Measurements from ENCODE around the gene RNF208.

The RNF208 gene

GRCh38 chr9:137221095-137221505 is 940 bp downstream of the RNF208 start:
- no peak for DNase-seq (ENCODE audit: low read depth, low spot score)
- CTCF ChIA-PET: interaction anchor here (0.7 to 3.8 kb wide), 4 partner anchors 15 to 192 kb away, joined by 3 to 14 read pairs (median 3); partner anchors contain the start of gene NPDC1
- TF ChIP-seq CTCF (IDR thresholded peaks at IDR 0.05; ENCODE audit: insufficient read depth, low read length, missing control alignments): no peak
- H3K4me3 ChIP-seq (ENCODE audit: low read depth, low read length): no peak overlapping the region
- POLR2A ChIA-PET: interaction anchor here (1.4 to 3.1 kb wide), 2 partner anchors 19 to 20 kb away, joined by 4 to 19 read pairs; partner anchors contain the start of genes TPRN and TUBB4B

- DNase-seq (ENCODE audit: low read depth, low spot score): no peak
- ChIA-PET CTCF (interaction anchor here (0.7 to 3.8 kb wide), 4 partner anchors 16 to 191 kb away, joined by 3 to 14 read pairs (median 3); partner anchors contain the start of gene NPDC1), POLR2A (interaction anchor here (1.4 to 3.1 kb wide), 2 partner anchors 20 kb away, joined by 4 to 19 read pairs; partner anchors contain the start of genes TPRN and TUBB4B)
- no peak overlapping the region for H3K4me3 ChIP-seq (ENCODE audit: low read depth, low read length)
- no peak for TF ChIP-seq CTCF (IDR thresholded peaks at IDR 0.05; ENCODE audit: insufficient read depth, low read length, missing control alignments)
Measured at GRCh38 chr9:137220317-137221094, 1.5 kb downstream of the RNF208 start.

GRCh38 chr9:137219757-137220316 is 2.2 kb downstream of the RNF208 start:
- POLR2A ChIA-PET: interaction anchor here (0.7 to 1.4 kb wide), 2 partner anchors 19 to 21 kb away, joined by 4 read pairs; partner anchors contain the start of gene TPRN
- CTCF ChIA-PET: interaction anchor here (0.5 to 1.0 kb wide), 2 partner anchors 17 to 29 kb away, joined by 3 to 4 read pairs; no protein-coding TSS in a partner anchor
- DNase-seq (ENCODE audit: low read depth, low spot score): no peak
- TF ChIP-seq CTCF (IDR thresholded peaks at IDR 0.05; ENCODE audit: insufficient read depth, low read length, missing control alignments): no peak
- no peak overlapping the region for H3K4me3 ChIP-seq (ENCODE audit: low read depth, low read length)

GRCh38 chr9:137218754-137219271 is 3.2 kb downstream of the RNF208 start:
- no peak for TF ChIP-seq CTCF (IDR thresholded peaks at IDR 0.05; ENCODE audit: insufficient read depth, low read length, missing control alignments)
- POLR2A ChIA-PET: no interaction called here
- CTCF ChIA-PET: interaction anchor here (1.0 to 1.4 kb wide), 2 partner anchors 9 to 18 kb away, joined by 4 to 5 read pairs; partner anchors contain the start of gene RNF224
- no peak overlapping the region for H3K4me3 ChIP-seq (ENCODE audit: low read depth, low read length)
- DNase-seq (ENCODE audit: low read depth, low spot score): no peak

- no peak overlapping the region for H3K4me3 ChIP-seq (ENCODE audit: low read depth, low read length)
- TF ChIP-seq CTCF (IDR thresholded peaks at IDR 0.05; ENCODE audit: insufficient read depth, low read length, missing control alignments): no peak
- no peak for DNase-seq (ENCODE audit: low read depth, low spot score)
- ChIA-PET CTCF (interaction anchor here (1.4 kb wide), 1 partner anchor 9 kb away, joined by 5 read pairs; the partner anchor contains the start of gene RNF224), POLR2A (no interaction called here)
Measured at GRCh38 chr9:137218212-137218753, 3.8 kb downstream of the RNF208 start.
